B cell (primary cell): ENCODE measurements around the gene TRMO.

ENCODE experiments used
- EZH2 ChIP-seq: IDR thresholded peaks from 2 replicates; pipeline ENCODE4 v1.6.1; 2012; ENCODE audit warnings: borderline replicate concordance, low read depth, mild to moderate bottlenecking, moderate library complexity, low read length; ENCODE audit not compliant: insufficient read depth, poor library complexity, severe bottlenecking
- TF ChIP-seq, protein P1 (sequence below): fragments of 200-600 bp; IDR thresholded peaks from one replicate; pipeline ENCODE4 v1.8.0; 2022; ENCODE audit warnings: antibody characterized with exemption, mild to moderate bottlenecking

DNA sequence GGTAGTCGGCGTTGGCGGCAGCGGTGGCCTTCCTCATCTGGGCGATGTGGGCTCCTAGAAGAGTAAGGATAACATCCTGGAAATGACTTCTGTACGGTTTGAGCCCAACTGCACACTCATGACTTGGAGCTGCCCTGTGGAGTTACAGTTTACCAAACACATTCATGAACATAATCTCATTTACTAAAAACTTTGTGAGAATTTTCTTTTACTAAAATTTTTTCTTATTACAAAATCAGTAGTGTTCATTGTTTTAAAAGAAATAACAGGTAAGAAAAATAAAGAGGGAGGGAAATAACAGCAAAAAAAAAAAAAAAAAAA lies 63.9 kb downstream of the TRMO start:
- TF ChIP-seq, protein P1, sequence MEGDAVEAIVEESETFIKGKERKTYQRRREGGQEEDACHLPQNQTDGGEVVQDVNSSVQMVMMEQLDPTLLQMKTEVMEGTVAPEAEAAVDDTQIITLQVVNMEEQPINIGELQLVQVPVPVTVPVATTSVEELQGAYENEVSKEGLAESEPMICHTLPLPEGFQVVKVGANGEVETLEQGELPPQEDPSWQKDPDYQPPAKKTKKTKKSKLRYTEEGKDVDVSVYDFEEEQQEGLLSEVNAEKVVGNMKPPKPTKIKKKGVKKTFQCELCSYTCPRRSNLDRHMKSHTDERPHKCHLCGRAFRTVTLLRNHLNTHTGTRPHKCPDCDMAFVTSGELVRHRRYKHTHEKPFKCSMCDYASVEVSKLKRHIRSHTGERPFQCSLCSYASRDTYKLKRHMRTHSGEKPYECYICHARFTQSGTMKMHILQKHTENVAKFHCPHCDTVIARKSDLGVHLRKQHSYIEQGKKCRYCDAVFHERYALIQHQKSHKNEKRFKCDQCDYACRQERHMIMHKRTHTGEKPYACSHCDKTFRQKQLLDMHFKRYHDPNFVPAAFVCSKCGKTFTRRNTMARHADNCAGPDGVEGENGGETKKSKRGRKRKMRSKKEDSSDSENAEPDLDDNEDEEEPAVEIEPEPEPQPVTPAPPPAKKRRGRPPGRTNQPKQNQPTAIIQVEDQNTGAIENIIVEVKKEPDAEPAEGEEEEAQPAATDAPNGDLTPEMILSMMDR, result no peak
- no peak for TF ChIP-seq EZH2
